ENCODE results near the gene HSF2. TPM values are rescaled to one million over a fixed set of nuclear protein-coding genes. Genes with fewer than 3 reads are reported as not detected.

The HSF2 gene
- total RNA-seq, 1 donor from 2014 or later = 27.8 TPM

DNA sequence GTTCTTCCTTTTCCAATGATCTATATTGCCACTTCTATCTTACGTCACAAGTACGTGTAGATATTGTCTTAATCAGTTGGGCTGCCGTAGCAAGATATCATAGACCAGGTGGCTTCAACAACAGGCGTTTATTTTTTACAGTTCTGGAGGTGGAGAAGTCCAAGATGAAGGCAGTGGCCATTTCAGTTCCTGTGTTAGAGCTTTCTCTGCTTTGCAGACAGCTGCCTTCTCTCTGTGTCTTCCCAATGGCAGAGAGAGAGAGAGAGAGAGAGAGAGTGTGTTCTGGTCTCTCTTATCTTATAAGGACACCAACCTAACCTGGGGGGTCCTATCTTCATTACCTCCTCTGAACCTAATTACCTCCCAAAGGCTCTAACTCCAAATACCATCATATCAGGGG lies 8.3 kb downstream of the HSF2 start:
- peaks cover 21% of the 10 kb centered on the region for H3K36me3 Mint-ChIP-seq

DNA sequence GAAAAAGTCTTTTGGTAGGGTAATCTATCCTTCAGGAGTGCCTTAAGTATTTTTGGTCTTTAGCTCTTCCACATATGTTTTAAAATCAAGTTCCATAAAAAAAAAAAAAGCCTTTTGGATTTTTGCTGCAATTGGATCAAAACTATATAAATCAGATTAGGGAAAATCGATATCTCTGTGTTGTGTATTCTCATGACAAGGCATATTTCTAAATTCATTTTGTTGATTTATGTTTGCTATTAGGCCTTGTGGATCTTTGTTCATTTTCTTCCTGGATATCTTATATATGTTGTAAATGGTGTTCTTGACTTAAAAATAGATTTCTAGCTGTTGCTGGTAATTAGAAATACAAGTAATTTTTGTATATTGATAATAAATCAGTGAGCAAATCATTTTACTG lies 8.8 kb downstream of the HSF2 start:
- no peak overlapping the region for H3K4me3 Mint-ChIP-seq
- H3K27ac Mint-ChIP-seq = no peak overlapping the region
- H3K36me3 Mint-ChIP-seq = peaks cover 22% of the 10 kb centered on the region
- peaks cover 11% of the 10 kb centered on the region for H3K9me3 Mint-ChIP-seq
- DNase-seq (ENCODE audit: low spot score in 2 of 2, unreplicated experiment in 2 of 2) = no peak
- H3K4me1 Mint-ChIP-seq = peaks cover 29% of the 10 kb centered on the region
- TF ChIP-seq, protein P1, sequence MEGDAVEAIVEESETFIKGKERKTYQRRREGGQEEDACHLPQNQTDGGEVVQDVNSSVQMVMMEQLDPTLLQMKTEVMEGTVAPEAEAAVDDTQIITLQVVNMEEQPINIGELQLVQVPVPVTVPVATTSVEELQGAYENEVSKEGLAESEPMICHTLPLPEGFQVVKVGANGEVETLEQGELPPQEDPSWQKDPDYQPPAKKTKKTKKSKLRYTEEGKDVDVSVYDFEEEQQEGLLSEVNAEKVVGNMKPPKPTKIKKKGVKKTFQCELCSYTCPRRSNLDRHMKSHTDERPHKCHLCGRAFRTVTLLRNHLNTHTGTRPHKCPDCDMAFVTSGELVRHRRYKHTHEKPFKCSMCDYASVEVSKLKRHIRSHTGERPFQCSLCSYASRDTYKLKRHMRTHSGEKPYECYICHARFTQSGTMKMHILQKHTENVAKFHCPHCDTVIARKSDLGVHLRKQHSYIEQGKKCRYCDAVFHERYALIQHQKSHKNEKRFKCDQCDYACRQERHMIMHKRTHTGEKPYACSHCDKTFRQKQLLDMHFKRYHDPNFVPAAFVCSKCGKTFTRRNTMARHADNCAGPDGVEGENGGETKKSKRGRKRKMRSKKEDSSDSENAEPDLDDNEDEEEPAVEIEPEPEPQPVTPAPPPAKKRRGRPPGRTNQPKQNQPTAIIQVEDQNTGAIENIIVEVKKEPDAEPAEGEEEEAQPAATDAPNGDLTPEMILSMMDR (IDR thresholded peaks at IDR 0.05; ENCODE audit: unreplicated experiment) = no peak
- H3K27me3 Mint-ChIP-seq (ENCODE audit: low read depth) = no peaks in the 10 kb centered on the region

More for the DNA sequence above, 8.3 kb downstream of the HSF2 start:
- peaks cover 11% of the 10 kb centered on the region for H3K9me3 Mint-ChIP-seq
- H3K27me3 Mint-ChIP-seq (ENCODE audit: low read depth) = no peaks in the 10 kb centered on the region
- no peak overlapping the region for H3K27ac Mint-ChIP-seq
- H3K4me1 Mint-ChIP-seq = peaks cover 29% of the 10 kb centered on the region
- no peak overlapping the region for H3K4me3 Mint-ChIP-seq
- DNase-seq (ENCODE audit: low spot score in 2 of 2, unreplicated experiment in 2 of 2) = no peak
- TF ChIP-seq, protein P1 (IDR thresholded peaks at IDR 0.05; ENCODE audit: unreplicated experiment) = no peak

DNA sequence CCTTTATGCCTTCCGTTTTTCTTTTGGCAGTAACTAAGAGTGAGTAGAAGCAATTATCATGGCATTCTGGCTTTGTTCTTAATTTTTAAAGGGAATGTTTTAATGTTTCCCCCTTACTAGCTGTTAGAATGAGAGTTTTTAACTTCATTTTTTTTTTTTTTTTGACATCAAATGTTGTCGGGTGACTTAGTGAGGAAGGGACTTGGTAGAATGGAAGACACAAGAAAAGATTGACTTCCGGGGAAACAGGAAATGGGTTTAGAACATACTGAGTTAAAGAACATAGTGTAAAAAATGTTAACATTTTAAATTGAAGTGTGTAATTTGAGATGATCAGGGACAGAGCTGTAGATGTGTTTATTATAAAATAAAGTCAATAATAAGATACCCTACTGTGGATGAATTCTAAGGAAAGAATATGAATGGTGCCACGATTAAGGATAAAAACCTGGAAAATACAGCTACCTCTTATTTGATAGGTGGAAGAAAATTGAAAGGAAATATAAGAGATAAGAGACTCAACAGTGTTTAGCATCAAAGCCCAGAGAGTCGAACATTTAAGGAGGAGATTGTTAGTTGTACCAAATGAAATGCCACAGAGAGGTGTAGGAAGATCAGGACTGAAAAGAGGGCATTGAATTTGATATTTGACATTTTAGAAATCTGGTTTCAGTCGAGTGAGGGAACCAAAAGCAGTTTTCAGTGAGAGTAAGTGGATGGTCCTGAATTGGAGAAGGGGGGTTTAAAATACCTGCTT lies 9.4 kb downstream of the HSF2 start:
- H3K4me1 Mint-ChIP-seq = peaks cover 24% of the 10 kb centered on the region
- peaks cover 27% of the 10 kb centered on the region for H3K36me3 Mint-ChIP-seq
- TF ChIP-seq, protein P1 (IDR thresholded peaks at IDR 0.05; ENCODE audit: unreplicated experiment) = no peak
- no peak overlapping the region for H3K4me3 Mint-ChIP-seq
- peak overlapping the region; percentile 26 for H3K27ac Mint-ChIP-seq
- H3K9me3 Mint-ChIP-seq = peaks cover 11% of the 10 kb centered on the region
- H3K27me3 Mint-ChIP-seq (ENCODE audit: low read depth) = no peaks in the 10 kb centered on the region
- DNase-seq (ENCODE audit: low spot score in 2 of 2, unreplicated experiment in 2 of 2) = no peak

DNA sequence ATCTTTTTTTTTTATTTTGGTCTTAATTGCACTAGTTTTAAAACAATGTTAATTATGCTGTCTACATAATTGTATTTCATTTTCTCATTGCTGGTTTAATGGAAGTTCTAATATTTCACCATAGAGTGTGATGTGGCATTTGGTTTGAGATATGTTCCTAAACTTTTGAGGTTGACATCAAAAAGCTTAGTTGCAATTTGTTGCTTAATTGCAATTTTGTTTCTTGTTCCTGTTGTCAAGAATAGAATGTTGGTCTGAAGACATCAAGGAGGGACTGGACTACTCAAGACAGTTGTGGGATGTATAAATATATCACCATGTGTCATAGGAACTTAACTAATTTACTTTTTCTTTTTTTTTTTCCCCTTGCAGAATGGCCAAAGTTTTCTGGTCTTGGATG lies 12.5 kb downstream of the HSF2 start:
- TF ChIP-seq, protein P1 (IDR thresholded peaks at IDR 0.05; ENCODE audit: unreplicated experiment) = no peak
- H3K36me3 Mint-ChIP-seq = peaks cover 21% of the 10 kb centered on the region

DNA sequence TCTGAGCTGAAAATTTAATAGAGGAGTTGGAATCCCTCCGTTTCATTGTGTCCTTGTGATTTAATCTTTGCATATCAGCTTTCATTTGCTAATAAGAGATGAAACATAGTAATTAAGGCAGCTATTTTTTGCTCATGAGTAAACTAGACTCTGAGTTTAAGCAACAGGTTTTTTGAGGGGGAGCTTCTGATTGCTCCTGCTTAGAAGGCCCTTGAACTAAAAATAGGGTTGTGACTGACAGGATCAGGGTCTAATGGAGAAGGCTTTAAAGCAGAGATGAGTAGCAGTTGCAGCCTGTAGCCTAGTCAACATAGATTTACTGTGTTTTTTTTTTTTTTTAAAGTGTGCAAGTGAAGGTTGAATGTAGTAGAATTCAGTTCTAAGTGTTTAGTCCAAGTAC lies 17.4 kb downstream of the HSF2 start:
- no peak for DNase-seq (ENCODE audit: low spot score in 2 of 2, unreplicated experiment in 2 of 2)
- Mint-ChIP-seq H3K9me3 (no peaks in the 10 kb centered on the region), H3K27me3 (ENCODE audit: low read depth) (no peaks in the 10 kb centered on the region), H3K27ac (no peak overlapping the region), H3K4me1 (no peaks in the 10 kb centered on the region), H3K36me3 (peaks cover 27% of the 10 kb centered on the region), H3K4me3 (no peak overlapping the region)
- TF ChIP-seq, protein P1 (IDR thresholded peaks at IDR 0.05; ENCODE audit: unreplicated experiment) = no peak

More for the DNA sequence above, 12.5 kb downstream of the HSF2 start:
- H3K27me3 Mint-ChIP-seq (ENCODE audit: low read depth) = no peaks in the 10 kb centered on the region
- peaks cover 17% of the 10 kb centered on the region for H3K4me1 Mint-ChIP-seq
- no peak for DNase-seq (ENCODE audit: low spot score in 2 of 2, unreplicated experiment in 2 of 2)
- peaks cover 1% of the 10 kb centered on the region for H3K9me3 Mint-ChIP-seq
- H3K27ac Mint-ChIP-seq = no peak overlapping the region
- H3K4me3 Mint-ChIP-seq = no peak overlapping the region

Data from mesothelial cell of epicardium (in vitro differentiated cells).